GM18861 (cell line): ENCODE measurements around the gene POU2AF2.

Source experiments
- ATAC-seq: cut with Tn5 transposase; IDR thresholded peaks from one replicate; pipeline ENCODE4 v1.9.1; 2021; ENCODE audit not compliant: unreplicated experiment

POU2AF2 gene

DNA sequence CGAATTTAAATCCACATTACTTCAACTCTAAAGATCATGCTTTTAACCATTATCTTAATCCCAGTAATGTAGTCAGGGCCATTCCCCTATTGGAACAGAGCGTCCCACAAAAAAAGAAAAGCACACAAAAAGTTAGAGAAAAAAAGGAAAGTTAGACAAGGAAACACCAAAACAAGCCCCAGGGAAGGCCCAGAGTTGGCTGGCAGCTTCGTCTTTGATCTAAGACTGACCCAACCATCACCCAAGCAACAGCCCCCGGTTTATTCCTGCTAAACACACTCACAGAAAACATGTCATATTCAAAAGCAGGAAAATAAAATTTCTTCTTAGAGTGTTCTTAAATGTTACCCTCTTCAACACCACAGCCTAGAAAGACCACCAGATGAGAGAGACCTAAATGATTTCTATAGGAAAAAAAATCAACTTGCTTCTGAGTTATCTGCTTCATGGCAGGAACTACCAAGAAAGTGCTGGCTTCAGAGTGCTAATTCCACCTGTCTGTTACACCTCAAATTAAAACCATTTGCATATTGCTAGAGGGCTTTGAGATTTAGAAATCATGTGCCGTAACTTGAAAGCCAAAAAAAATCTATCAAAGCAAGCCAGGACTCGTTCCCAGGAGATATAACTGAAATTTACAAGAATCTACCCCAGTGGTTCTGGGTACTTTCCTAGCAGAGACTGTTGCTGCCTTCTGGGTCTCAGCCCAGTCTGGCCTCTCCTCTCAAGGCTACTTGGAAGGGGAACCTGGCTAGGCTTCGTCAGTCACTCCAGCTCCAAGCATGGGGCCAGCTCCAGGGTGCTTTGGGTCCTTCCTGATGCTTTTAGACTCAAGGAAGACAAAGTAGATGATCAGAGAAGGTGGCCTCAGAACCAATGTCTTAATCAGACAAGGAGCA is 84.0 kb downstream of the POU2AF2 start:
- no peak for ATAC-seq

DNA sequence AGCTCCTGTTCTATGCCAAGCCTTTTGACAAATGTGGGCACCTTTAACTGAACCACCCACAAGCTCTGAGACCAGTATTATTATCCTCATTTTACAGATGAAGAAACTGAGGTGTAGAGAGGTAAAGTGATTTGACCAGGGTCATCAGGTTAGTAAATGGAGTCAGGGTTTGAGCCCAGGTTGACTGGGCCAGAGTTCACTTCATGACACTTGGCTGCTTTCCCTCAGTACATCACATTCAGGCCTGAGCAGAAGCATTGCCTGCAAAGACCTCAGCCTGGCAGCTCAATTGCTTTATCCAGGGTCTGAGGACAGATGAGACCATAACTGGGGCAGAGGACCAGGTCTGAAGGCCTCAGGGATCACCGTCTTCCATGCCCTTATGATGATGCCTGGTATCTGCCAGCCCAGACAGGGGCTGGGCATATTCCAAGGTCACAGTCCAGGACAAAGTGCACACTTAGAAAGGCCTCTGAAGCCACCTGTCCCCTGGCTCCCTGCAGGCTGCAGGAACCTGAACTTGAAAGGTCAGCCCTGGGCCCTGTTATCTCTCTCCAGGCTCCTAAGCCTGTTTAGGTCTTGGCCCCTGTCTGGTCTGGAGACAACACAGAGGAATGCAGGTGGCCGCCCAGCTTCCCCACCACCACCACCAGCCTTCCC is 84.8 kb downstream of the POU2AF2 start:
- no peak for ATAC-seq

DNA sequence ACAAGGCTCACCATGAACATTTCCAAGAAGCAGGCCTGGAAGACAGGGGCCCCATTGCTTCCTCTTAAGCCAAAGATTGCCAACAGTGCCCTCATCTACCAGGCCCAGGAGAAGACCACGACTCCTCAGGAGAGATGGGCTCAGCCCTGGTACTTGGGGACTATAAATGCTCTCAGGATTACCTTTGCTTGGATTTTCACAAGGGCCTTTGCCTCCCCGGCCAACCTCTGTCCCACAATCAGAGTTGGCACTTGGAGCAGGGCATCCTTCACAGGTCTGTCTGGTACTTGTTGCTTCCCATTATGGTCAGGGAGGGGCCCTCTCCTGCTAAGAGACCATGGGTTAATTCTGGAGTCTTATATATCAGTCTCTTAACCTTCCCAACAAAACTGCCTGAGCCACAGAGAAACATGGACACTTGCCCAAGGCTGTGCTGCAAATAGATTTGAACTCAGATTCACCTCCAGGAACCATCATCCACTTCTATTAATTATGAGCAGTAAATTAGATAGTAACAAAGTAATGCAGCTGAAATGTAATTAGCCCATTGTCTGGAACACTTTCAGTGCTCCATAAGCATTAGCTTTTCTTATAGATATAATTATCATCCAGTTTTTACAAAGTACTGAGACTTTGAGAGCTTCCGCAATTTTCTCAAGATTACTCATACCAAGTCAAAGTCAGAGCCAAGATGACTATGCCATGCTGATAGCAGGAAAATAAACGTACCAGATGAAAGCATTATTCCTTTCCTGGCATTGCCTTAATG is 86.4 kb downstream of the POU2AF2 start:
- no peak for ATAC-seq

DNA sequence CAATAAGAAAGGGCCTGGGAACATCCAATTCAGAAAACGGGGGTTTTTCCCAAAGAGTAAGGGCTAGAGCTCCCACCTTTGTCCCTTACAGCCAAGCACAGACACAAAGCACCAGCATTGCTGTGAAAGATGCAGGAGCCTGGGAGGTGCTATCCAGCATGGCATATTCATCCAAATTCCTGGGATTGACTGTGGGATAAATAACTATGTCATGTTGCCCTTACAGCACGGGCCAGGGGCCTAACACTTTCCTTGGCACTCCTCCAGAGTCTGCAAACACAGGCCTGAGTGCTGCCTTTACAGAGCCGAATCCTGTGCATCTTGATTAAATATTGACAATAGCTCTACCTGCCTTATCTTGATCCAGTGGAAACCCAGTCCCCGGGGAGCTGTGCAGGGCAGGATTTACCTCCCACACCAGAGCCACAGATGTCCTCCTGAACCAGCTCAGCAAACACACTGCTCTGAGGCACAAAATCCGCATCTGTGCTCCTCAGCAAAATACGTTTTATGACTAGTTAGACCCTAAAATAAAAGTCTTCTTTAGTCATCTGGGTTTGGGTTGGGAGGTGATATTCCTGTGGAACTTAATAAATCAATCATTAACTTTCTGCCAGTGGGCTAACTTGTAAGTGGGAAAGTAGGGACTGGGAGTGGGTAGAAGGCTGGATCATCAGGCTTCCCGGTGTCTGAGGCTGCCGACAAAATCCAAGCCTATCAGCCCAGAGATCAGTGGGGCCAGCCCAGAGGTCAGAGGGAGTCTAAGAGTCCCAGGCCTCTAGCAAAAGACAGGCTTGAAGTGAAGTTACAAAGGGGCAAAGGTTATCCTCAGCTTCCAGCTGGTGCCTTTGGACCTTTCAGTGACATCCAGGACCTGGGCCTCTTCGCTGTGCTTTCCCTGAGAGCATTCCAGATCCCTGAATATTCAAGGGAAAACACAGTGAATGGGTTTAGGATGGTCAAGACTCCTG is 89.3 kb downstream of the POU2AF2 start:
- no peak for ATAC-seq

- ATAC-seq: no peak
Measured at GRCh38 chr11:111335549-111335948, 90.0 kb downstream of the POU2AF2 start.
